Ramos (cell line): ENCODE measurements around the gene MPZ.

Experiments used
- in situ Hi-C: fragments of 300-500 bp; cut with MboI; formaldehyde crosslinking; loops from one replicate; pipeline ENCODE4 v1.14.3; 2022; ENCODE audit warnings: low sequenced_read_pairs; ENCODE audit not compliant: unreplicated experiment

MPZ gene

GRCh38 chr1:161304927-161305866, 4.6 kb downstream of the MPZ start:
- in situ Hi-C loops: no loop called here

- in situ Hi-C loops: no loop called here
These were observed 9.3 kb downstream of the MPZ start for GRCh38 chr1:161300478-161300877.

- in situ Hi-C loops: no loop called here
These were observed 10.4 kb downstream of the MPZ start for GRCh38 chr1:161299347-161299746.

GRCh38 chr1:161298116-161298515, 11.7 kb downstream of the MPZ start:
- in situ Hi-C loops: no loop called here

- in situ Hi-C loops: no loop called here
These were observed 12.4 kb downstream of the MPZ start for GRCh38 chr1:161297415-161297814.

- in situ Hi-C loops: loop anchor here (5.0 kb wide), 1 partner anchor 63 kb away; the partner anchor contains the start of gene TOMM40L
These were observed 19.0 kb downstream of the MPZ start for GRCh38 chr1:161290779-161291178.

- in situ Hi-C loops: no loop called here
These were observed 22.2 kb downstream of the MPZ start for GRCh38 chr1:161287482-161288054.

- in situ Hi-C loops: no loop called here
These were observed 24.2 kb downstream of the MPZ start for GRCh38 chr1:161285521-161285920.

- in situ Hi-C loops: no loop called here
These were observed 24.7 kb downstream of the MPZ start for GRCh38 chr1:161285113-161285512.

GRCh38 chr1:161282991-161283390, 26.8 kb downstream of the MPZ start:
- in situ Hi-C loops: no loop called here

- in situ Hi-C loops: no loop called here
These were observed 34.9 kb downstream of the MPZ start for GRCh38 chr1:161274874-161275273.

- in situ Hi-C loops: no loop called here
These were observed 36.4 kb downstream of the MPZ start for GRCh38 chr1:161273402-161273801.

GRCh38 chr1:161267321-161267720, 42.4 kb downstream of the MPZ start:
- in situ Hi-C loops: no loop called here

GRCh38 chr1:161266836-161267235, 42.9 kb downstream of the MPZ start:
- in situ Hi-C loops: no loop called here

- in situ Hi-C loops: no loop called here
These were observed 43.6 kb downstream of the MPZ start for GRCh38 chr1:161266202-161266601.

GRCh38 chr1:161265305-161265704, 44.5 kb downstream of the MPZ start:
- in situ Hi-C loops: no loop called here

- in situ Hi-C loops: no loop called here
These were observed 48.2 kb downstream of the MPZ start for GRCh38 chr1:161261261-161262235.

- in situ Hi-C loops: no loop called here
These were observed 49.1 kb downstream of the MPZ start for GRCh38 chr1:161260376-161261260.

- in situ Hi-C loops: no loop called here
These were observed 50.0 kb downstream of the MPZ start for GRCh38 chr1:161259765-161260164.

- in situ Hi-C loops: no loop called here
These were observed 50.4 kb downstream of the MPZ start for GRCh38 chr1:161259345-161259702.
